NCI-H1417 (cell line): Measurements from ENCODE around the gene LRMDA.

ENCODE experiments used
- DNase-seq, 3 experiments: peaks; one replicate each; lab custom pipeline; 2025; lab: John Stamatoyannopoulos, UW

LRMDA gene

GRCh38 chr10:75999001-75999400 is 567.6 kb downstream of the LRMDA start:
- DNase-seq: no peak

- no peak for DNase-seq
These were observed 568.2 kb downstream of the LRMDA start for GRCh38 chr10:75999515-76000209.

GRCh38 chr10:76000550-76000949 is 569.1 kb downstream of the LRMDA start:
- DNase-seq: no peak

- no peak for DNase-seq
These were observed 569.6 kb downstream of the LRMDA start for GRCh38 chr10:76001019-76001418.

GRCh38 chr10:76001461-76001860 is 570.0 kb downstream of the LRMDA start:
- no peak for DNase-seq

GRCh38 chr10:76002262-76002854 is 570.9 kb downstream of the LRMDA start:
- no peak for DNase-seq

- no peak for DNase-seq
These were observed 576.3 kb downstream of the LRMDA start for GRCh38 chr10:76007667-76008181.

- no peak for DNase-seq
These were observed 578.1 kb downstream of the LRMDA start for GRCh38 chr10:76009531-76009930.

- DNase-seq: no peak
These were observed 579.3 kb downstream of the LRMDA start for GRCh38 chr10:76010703-76011102.

- no peak for DNase-seq
These were observed 581.4 kb downstream of the LRMDA start for GRCh38 chr10:76012716-76013327.

GRCh38 chr10:76015245-76015644 is 583.8 kb downstream of the LRMDA start:
- no peak for DNase-seq

GRCh38 chr10:76017026-76017732 is 585.8 kb downstream of the LRMDA start:
- DNase-seq: no peak

- DNase-seq: no peak
These were observed 586.5 kb downstream of the LRMDA start for GRCh38 chr10:76017733-76018433.

- no peak for DNase-seq
These were observed 589.2 kb downstream of the LRMDA start for GRCh38 chr10:76020630-76021029.

GRCh38 chr10:76021398-76021797 is 590.0 kb downstream of the LRMDA start:
- no peak for DNase-seq

GRCh38 chr10:76022366-76022765 is 590.9 kb downstream of the LRMDA start:
- DNase-seq: peak in 1 of 3 experiments; percentile 14

GRCh38 chr10:76023007-76023406 is 591.6 kb downstream of the LRMDA start:
- no peak for DNase-seq

GRCh38 chr10:76024460-76025123 is 593.2 kb downstream of the LRMDA start:
- DNase-seq: no peak

- no peak for DNase-seq
These were observed 593.7 kb downstream of the LRMDA start for GRCh38 chr10:76025124-76025477.

- DNase-seq: no peak
These were observed 594.9 kb downstream of the LRMDA start for GRCh38 chr10:76026176-76026771.

- peak in 1 of 3 experiments; percentile 2 for DNase-seq
These were observed 595.5 kb downstream of the LRMDA start for GRCh38 chr10:76026905-76027304.
